Fibroblast of mammary gland (primary cell): ENCODE measurements around the gene TMEM87B.

Source experiments
- DNase-seq: peaks from one replicate; pipeline ENCODE4 v3.0.0-alpha.2; 2010; ENCODE audit warnings: low read depth
- H3K4me3 ChIP-seq: 2 replicates; pipeline ENCODE4 v1.5.1; 2011; ENCODE audit warnings: low read depth, mild to moderate bottlenecking, low read length, moderate library complexity; ENCODE audit not compliant: control insufficient read depth
- CTCF ChIP-seq: conservative IDR thresholded peaks from 2 replicates; pipeline ENCODE4 v1.5.1; 2011; ENCODE audit warnings: low read depth, low read length, inconsistent platforms; ENCODE audit not compliant: control insufficient read depth, insufficient read depth

The TMEM87B gene

DNA sequence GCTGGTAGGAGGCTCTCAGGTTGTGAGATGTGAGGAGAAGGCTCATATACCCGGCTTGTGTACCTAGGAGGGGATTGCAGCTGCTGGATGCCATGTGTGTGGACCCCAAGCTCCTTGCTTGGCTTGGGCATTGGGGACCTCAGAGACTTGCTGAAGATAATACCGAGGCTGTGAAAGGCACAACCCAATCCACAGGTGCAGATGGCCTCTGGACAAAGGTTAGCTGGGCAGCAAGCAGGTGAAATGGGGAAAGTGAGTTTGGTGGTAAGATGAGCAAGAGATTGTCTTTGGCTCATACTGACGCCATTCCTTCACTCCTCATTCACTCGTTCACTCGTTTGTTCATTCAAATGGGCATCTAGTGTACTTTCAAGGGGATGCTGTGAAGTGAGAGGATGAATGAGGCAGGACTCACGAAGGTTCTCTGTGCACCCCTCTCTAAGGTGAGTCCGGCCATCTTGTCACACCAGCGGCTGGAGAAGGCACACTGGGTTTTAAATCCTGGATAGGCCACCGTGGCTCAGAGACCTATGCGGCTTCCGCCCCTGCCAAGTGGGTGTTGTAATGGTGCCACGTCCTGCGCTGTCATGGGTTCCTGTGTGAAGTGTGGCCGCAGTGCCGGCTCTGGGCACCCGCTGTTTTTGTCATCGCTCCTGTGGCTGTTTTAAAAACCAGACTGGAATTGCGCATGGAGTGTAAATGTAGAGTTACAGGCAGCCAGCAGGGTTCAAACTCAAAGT lies 96.8 kb downstream of the TMEM87B start:
- no peak for DNase-seq
- TF ChIP-seq CTCF: no peak

GRCh38 chr2:112152476-112153178 lies 97.6 kb downstream of the TMEM87B start:
- DNase-seq: peak; percentile 45
- TF ChIP-seq CTCF: no peak
- H3K4me3 ChIP-seq: no peak overlapping the region

More for the DNA sequence above, 96.8 kb downstream of the TMEM87B start:
- no peak overlapping the region for H3K4me3 ChIP-seq

- peak; percentile 98 for DNase-seq
- no peak for TF ChIP-seq CTCF
- H3K4me3 ChIP-seq: no peak overlapping the region
These were observed 98.1 kb downstream of the TMEM87B start for GRCh38 chr2:112153179-112153490.

- no peak for TF ChIP-seq CTCF
- no peak for DNase-seq
- no peak overlapping the region for H3K4me3 ChIP-seq
These were observed 98.4 kb downstream of the TMEM87B start for GRCh38 chr2:112153501-112153900.

GRCh38 chr2:112154246-112155117 lies 99.4 kb downstream of the TMEM87B start:
- no peak for DNase-seq
- no peak overlapping the region for H3K4me3 ChIP-seq
- TF ChIP-seq CTCF: no peak

GRCh38 chr2:112155331-112156151 lies 100.5 kb downstream of the TMEM87B start:
- TF ChIP-seq CTCF: no peak
- no peak overlapping the region for H3K4me3 ChIP-seq
- no peak for DNase-seq
